Stomach (tissue), 4 donors: ENCODE measurements around the gene UBE2R2.

ENCODE experiments used
- CTCF ChIP-seq, 7 experiments: fragments of 450-650 bp in 4 of 7; fragments of 200-600 bp in 3 of 7; sonication (generic) in 3 of 7; IDR thresholded peaks; one replicate each; pipeline ENCODE4 v1.5.1; 2016 to 2019; ENCODE audit warnings: antibody characterized with exemption in 7 of 7, control low read depth in 2 of 7, mild to moderate bottlenecking in 1 of 7
- POLR2A ChIP-seq, 4 donors: fragments of 450-650 bp; IDR thresholded peaks; one replicate each; pipeline ENCODE4 v1.6.1; 2016; ENCODE audit warnings: antibody characterized with exemption in 4 of 4, control low read depth in 2 of 4, mild to moderate bottlenecking in 1 of 4, moderate library complexity in 1 of 4

- TF ChIP-seq CTCF (IDR thresholded peaks at IDR 0.05), result no peak
- TF ChIP-seq POLR2A (IDR thresholded peaks at IDR 0.05), result no peak
Measured at GRCh38 chr9:33818167-33818846, 1.3 kb downstream of the UBE2R2 start.
